PC-9 (cell line): Measurements from ENCODE around the gene SMIM24.

Experiments used
- CTCF ChIP-seq: fragments of 200-600 bp; sonication (generic); conservative IDR thresholded peaks from 2 replicates; pipeline ENCODE4 v1.6.1; 2017; ENCODE audit warnings: mixed run types, antibody characterized with exemption, mild to moderate bottlenecking, moderate library complexity
- EZH2 ChIP-seq: fragments of 200-600 bp; sonication (generic); IDR thresholded peaks from 2 replicates; pipeline ENCODE4 v1.8.0; 2017; ENCODE audit warnings: antibody characterized with exemption, low read depth

- TF ChIP-seq EZH2 (no peak), CTCF (no peak)
These were observed 36.3 kb downstream of the SMIM24 start for GRCh38 chr19:3443840-3444694.
